ENCODE measurements around the gene C9orf85. TPM values are rescaled to one million over a fixed set of nuclear protein-coding genes. Genes with fewer than 3 reads are reported as not detected.

Gene C9orf85
- total RNA-seq, 2 donors from 2014 or later: 7.5 to 9.3 TPM

DNA sequence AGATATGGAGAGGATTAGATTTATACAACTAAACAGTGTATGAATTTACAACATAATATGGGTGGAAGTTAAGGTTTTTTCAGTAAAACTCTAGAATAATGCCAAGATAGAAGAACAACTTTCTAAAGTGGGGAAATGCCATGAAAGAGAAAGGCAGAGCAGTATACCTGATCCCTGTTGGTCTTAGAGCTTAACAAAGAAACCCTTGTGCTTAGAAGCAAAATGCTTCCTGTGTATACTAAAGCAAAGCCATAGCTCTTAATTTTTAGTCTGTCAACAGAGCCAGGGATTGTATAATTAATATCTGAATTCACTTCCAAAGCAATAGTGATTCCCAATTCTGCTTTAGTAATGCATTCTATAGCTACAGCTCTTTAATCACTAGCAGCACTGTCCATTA, 14.4 kb downstream of the C9orf85 start:
- no peak for DNase-seq
- Histone ChIP-seq H3K27me3 (ENCODE audit: control insufficient read depth, insufficient read depth, low read length, poor library complexity, severe bottlenecking) (no peaks in the 10 kb centered on the region), H3K4me3 (ENCODE audit: low read length) (no peak overlapping the region), H3K9me3 (ENCODE audit: control insufficient read depth, low read length) (peaks cover 9% of the 10 kb centered on the region), H3K36me3 (ENCODE audit: control insufficient read depth, insufficient read depth, low read length) (peaks cover 8% of the 10 kb centered on the region), H3K9ac (ENCODE audit: extremely low read depth, low read length, poor library complexity, severe bottlenecking) (no peak overlapping the region), H3K27ac (ENCODE audit: low read depth, low read length) (no peak overlapping the region), H3K4me1 (ENCODE audit: control insufficient read depth, insufficient read depth, low read length) (no peaks in the 10 kb centered on the region)
- H3K4me3 Mint-ChIP-seq: no peak overlapping the region
- peaks cover 13% of the 10 kb centered on the region for H3K4me1 Mint-ChIP-seq
- H3K27me3 Mint-ChIP-seq (ENCODE audit: insufficient read depth): no peaks in the 10 kb centered on the region
- peaks cover 25% of the 10 kb centered on the region for H3K36me3 Mint-ChIP-seq (ENCODE audit: low read depth)
- no peak overlapping the region for H3K27ac Mint-ChIP-seq
- H3K9me3 Mint-ChIP-seq: peaks cover 15% of the 10 kb centered on the region
- TF ChIP-seq, protein P1, sequence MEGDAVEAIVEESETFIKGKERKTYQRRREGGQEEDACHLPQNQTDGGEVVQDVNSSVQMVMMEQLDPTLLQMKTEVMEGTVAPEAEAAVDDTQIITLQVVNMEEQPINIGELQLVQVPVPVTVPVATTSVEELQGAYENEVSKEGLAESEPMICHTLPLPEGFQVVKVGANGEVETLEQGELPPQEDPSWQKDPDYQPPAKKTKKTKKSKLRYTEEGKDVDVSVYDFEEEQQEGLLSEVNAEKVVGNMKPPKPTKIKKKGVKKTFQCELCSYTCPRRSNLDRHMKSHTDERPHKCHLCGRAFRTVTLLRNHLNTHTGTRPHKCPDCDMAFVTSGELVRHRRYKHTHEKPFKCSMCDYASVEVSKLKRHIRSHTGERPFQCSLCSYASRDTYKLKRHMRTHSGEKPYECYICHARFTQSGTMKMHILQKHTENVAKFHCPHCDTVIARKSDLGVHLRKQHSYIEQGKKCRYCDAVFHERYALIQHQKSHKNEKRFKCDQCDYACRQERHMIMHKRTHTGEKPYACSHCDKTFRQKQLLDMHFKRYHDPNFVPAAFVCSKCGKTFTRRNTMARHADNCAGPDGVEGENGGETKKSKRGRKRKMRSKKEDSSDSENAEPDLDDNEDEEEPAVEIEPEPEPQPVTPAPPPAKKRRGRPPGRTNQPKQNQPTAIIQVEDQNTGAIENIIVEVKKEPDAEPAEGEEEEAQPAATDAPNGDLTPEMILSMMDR (conservative IDR thresholded peaks at IDR 0.05): no peak

DNA sequence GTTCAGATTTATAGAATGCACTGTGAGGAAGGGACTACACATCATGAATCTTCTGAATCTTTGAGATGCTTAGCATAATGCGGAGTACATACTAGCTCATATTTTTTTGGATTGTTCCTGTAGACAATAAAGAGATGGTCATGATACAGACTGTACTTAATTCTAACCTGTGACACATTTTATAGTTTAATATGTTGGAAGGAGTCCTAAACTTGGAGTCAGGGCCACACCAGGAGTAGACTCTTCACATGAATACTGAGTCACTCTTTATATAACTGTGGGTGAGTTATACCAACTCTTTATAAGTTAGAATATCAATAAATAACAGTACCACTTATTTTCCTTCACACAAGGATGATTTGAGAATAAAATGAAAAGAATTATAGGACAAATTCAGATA, 16.9 kb downstream of the C9orf85 start:
- peaks cover 8% of the 10 kb centered on the region for H3K36me3 ChIP-seq (ENCODE audit: control insufficient read depth, insufficient read depth, low read length)
- H3K4me1 ChIP-seq (ENCODE audit: control insufficient read depth, insufficient read depth, low read length): no peaks in the 10 kb centered on the region
- TF ChIP-seq, protein P1 (conservative IDR thresholded peaks at IDR 0.05): no peak
- H3K9me3 ChIP-seq (ENCODE audit: control insufficient read depth, low read length): peaks cover 5% of the 10 kb centered on the region
- DNase-seq: no peak
- H3K9me3 Mint-ChIP-seq: no peaks in the 10 kb centered on the region
- H3K27me3 Mint-ChIP-seq (ENCODE audit: insufficient read depth): no peaks in the 10 kb centered on the region
- no peak overlapping the region for H3K4me3 ChIP-seq (ENCODE audit: low read length)
- 100% methylated on average over 1 of the region's 1 CpG for WGBS, 2 experiments (ENCODE audit: insufficient coverage in 1 of 2, insufficient read length in 1 of 2)
- H3K27ac Mint-ChIP-seq: no peak overlapping the region
- no peak overlapping the region for H3K4me3 Mint-ChIP-seq
- H3K4me1 Mint-ChIP-seq: peaks cover 13% of the 10 kb centered on the region
- H3K36me3 Mint-ChIP-seq (ENCODE audit: low read depth): peaks cover 10% of the 10 kb centered on the region
- no peak overlapping the region for H3K27ac ChIP-seq (ENCODE audit: low read depth, low read length)
- H3K27me3 ChIP-seq (ENCODE audit: control insufficient read depth, insufficient read depth, low read length, poor library complexity, severe bottlenecking): no peaks in the 10 kb centered on the region
- no peak overlapping the region for H3K9ac ChIP-seq (ENCODE audit: extremely low read depth, low read length, poor library complexity, severe bottlenecking)

DNA sequence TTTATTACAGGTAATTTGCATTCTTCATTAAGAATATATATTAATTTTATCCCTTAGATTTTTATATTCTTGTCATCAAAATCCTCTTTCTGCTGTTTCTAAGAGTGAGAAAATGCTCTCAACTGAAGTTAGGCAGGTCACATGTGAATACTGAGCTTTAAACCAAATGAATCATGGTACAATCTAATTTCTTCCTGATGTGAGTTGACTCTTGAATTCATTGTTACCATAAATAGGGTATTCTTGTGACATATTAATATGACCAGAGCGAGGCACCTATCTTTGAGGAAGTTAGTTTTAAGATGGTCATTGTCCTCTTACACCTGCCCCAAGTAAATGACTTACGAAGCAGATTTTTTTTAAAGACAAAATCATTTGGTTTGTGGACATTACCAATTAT, 17.4 kb downstream of the C9orf85 start:
- H3K4me3 ChIP-seq (ENCODE audit: low read length): no peak overlapping the region
- H3K36me3 Mint-ChIP-seq (ENCODE audit: low read depth): peaks cover 8% of the 10 kb centered on the region
- H3K4me1 Mint-ChIP-seq: peaks cover 11% of the 10 kb centered on the region
- DNase-seq: no peak
- H3K27ac Mint-ChIP-seq: no peak overlapping the region
- no peaks in the 10 kb centered on the region for H3K4me1 ChIP-seq (ENCODE audit: control insufficient read depth, insufficient read depth, low read length)
- H3K27me3 ChIP-seq (ENCODE audit: control insufficient read depth, insufficient read depth, low read length, poor library complexity, severe bottlenecking): no peaks in the 10 kb centered on the region
- H3K9ac ChIP-seq (ENCODE audit: extremely low read depth, low read length, poor library complexity, severe bottlenecking): no peak overlapping the region
- no peaks in the 10 kb centered on the region for H3K9me3 Mint-ChIP-seq
- peaks cover 8% of the 10 kb centered on the region for H3K36me3 ChIP-seq (ENCODE audit: control insufficient read depth, insufficient read depth, low read length)
- no peak overlapping the region for H3K4me3 Mint-ChIP-seq
- no peaks in the 10 kb centered on the region for H3K27me3 Mint-ChIP-seq (ENCODE audit: insufficient read depth)
- H3K9me3 ChIP-seq (ENCODE audit: control insufficient read depth, low read length): peaks cover 5% of the 10 kb centered on the region
- no peak overlapping the region for H3K27ac ChIP-seq (ENCODE audit: low read depth, low read length)
- WGBS, 2 experiments (ENCODE audit: insufficient coverage in 1 of 2, insufficient read length in 1 of 2): 95% methylated on average over 2 of the region's 2 CpGs; no CpG with 5 or more reads in 1 of the 2 experiments
- TF ChIP-seq, protein P1 (conservative IDR thresholded peaks at IDR 0.05): no peak
